SK-N-SH treated with all-trans-retinoic acid at 6 μM for 48 hours (cell line): Measurements from ENCODE around the gene SCCPDH.

Experiments
- ATAC-seq: fragments of 200-7000 bp; cut with Tn5 transposase; 3 replicates; pipeline ENCODE4 v1.9.1; 2020; ENCODE audit warnings: mild to moderate bottlenecking, moderate library complexity
- ARNTL ChIP-seq: fragments of 450-650 bp; formaldehyde crosslinking; IDR thresholded peaks from 2 replicates; pipeline ENCODE4 v1.5.0; 2020; ENCODE audit warnings: low read depth, mild to moderate bottlenecking, moderate library complexity, borderline replicate concordance
- BACH2 ChIP-seq: fragments of 250-450 bp; sonication (Bioruptor Pico); IDR thresholded peaks from 2 replicates; pipeline ENCODE4 v1.9.0; 2021; ENCODE audit warnings: mild to moderate bottlenecking, borderline replicate concordance
- CREB5 ChIP-seq: fragments of 250-450 bp; sonication (Bioruptor Pico); IDR thresholded peaks from 2 replicates; pipeline ENCODE4 v1.5.1; 2020; ENCODE audit warnings: low read depth, mild to moderate bottlenecking, moderate library complexity
- CSRNP3 ChIP-seq: fragments of 250-450 bp; sonication (Bioruptor Pico); IDR thresholded peaks from 2 replicates; pipeline ENCODE4 v1.5.1; 2021; ENCODE audit warnings: mild to moderate bottlenecking, moderate library complexity
- ESRRG ChIP-seq: fragments of 250-450 bp; sonication (Bioruptor Pico); IDR thresholded peaks from 2 replicates; pipeline ENCODE4 v1.6.1; 2021; ENCODE audit warnings: mild to moderate bottlenecking
- GLIS3 ChIP-seq: fragments of 250-450 bp; sonication (Bioruptor Pico); IDR thresholded peaks from 2 replicates; pipeline ENCODE4 v1.5.0; 2020; ENCODE audit warnings: mild to moderate bottlenecking, moderate library complexity
- ISL1 ChIP-seq: fragments of 250-450 bp; sonication (Bioruptor Pico); IDR thresholded peaks from 2 replicates; pipeline ENCODE4 v2.1.2; 2022; ENCODE audit warnings: mild to moderate bottlenecking, moderate library complexity
- OSR1 ChIP-seq: fragments of 250-450 bp; sonication (Bioruptor Pico); IDR thresholded peaks from 2 replicates; pipeline ENCODE4 v1.8.0; 2022; ENCODE audit warnings: moderate library complexity, mild to moderate bottlenecking, inconsistent platforms
- PATZ1 ChIP-seq: fragments of 250-450 bp; sonication (Bioruptor Pico); IDR thresholded peaks from 2 replicates; pipeline ENCODE4 v1.8.0; 2020; ENCODE audit warnings: mild to moderate bottlenecking, moderate library complexity, borderline replicate concordance
- POU6F1 ChIP-seq: fragments of 250-450 bp; sonication (Bioruptor Pico); IDR thresholded peaks from 2 replicates; pipeline ENCODE4 v1.8.0; 2021; ENCODE audit warnings: low read depth, mild to moderate bottlenecking, moderate library complexity, borderline replicate concordance
- TCF4 ChIP-seq: fragments of 250-450 bp; sonication (Bioruptor Pico); IDR thresholded peaks from 2 replicates; pipeline ENCODE4 v1.8.0; 2021; ENCODE audit warnings: mild to moderate bottlenecking, moderate library complexity, borderline replicate concordance
- TOX ChIP-seq: fragments of 250-450 bp; sonication (Bioruptor Pico); IDR thresholded peaks from 2 replicates; pipeline ENCODE4 v1.8.0; 2021; ENCODE audit warnings: mild to moderate bottlenecking, moderate library complexity, borderline replicate concordance
- TSHZ2 ChIP-seq: fragments of 250-450 bp; sonication (Bioruptor Pico); IDR thresholded peaks from 2 replicates; pipeline ENCODE4 v1.5.0; 2020; ENCODE audit warnings: mild to moderate bottlenecking, moderate library complexity
- ZC3H10 ChIP-seq: fragments of 250-450 bp; sonication (Bioruptor Pico); IDR thresholded peaks from 2 replicates; pipeline ENCODE4 v1.5.1; 2021; ENCODE audit warnings: mild to moderate bottlenecking, moderate library complexity
- ZFP30 ChIP-seq: fragments of 450-650 bp; formaldehyde crosslinking; IDR thresholded peaks from 2 replicates; pipeline ENCODE4 v1.5.0; 2022; ENCODE audit warnings: mild to moderate bottlenecking, moderate library complexity
- ZNF565 ChIP-seq: fragments of 450-650 bp; formaldehyde crosslinking; conservative IDR thresholded peaks from 2 replicates; pipeline ENCODE4 v1.5.0; 2020; ENCODE audit warnings: low read depth, mild to moderate bottlenecking, moderate library complexity
- ZNF70 ChIP-seq: fragments of 450-650 bp; formaldehyde crosslinking; IDR thresholded peaks from 2 replicates; pipeline ENCODE4 v1.5.0; 2020; ENCODE audit warnings: mild to moderate bottlenecking, moderate library complexity
- ZNF8 ChIP-seq: fragments of 450-650 bp; formaldehyde crosslinking; IDR thresholded peaks from 2 replicates; pipeline ENCODE4 v1.5.0; 2020; ENCODE audit warnings: mild to moderate bottlenecking, moderate library complexity

SCCPDH gene

GRCh38 chr1:246734866-246735265, 10.7 kb downstream of the SCCPDH start (continued):
- no peak for TF ChIP-seq TSHZ2 (CRISPR knock-in tag)
- no peak for TF ChIP-seq POU6F1 (CRISPR knock-in tag)
- no peak for TF ChIP-seq TOX (CRISPR knock-in tag)
- TF ChIP-seq TCF4 = no peak
- no peak for TF ChIP-seq ZNF565
- TF ChIP-seq ZNF70 (CRISPR knock-in tag) = no peak
- no peak for TF ChIP-seq GLIS3 (CRISPR knock-in tag)
- TF ChIP-seq ZNF8 (CRISPR knock-in tag) = no peak
- no peak for TF ChIP-seq OSR1 (CRISPR knock-in tag)

GRCh38 chr1:246735735-246736134, 11.5 kb downstream of the SCCPDH start:
- TF ChIP-seq ZNF565 = no peak
- TF ChIP-seq ZNF8 (CRISPR knock-in tag) = no peak
- no peak for TF ChIP-seq BACH2 (CRISPR knock-in tag)
- TF ChIP-seq ISL1 (CRISPR knock-in tag) = no peak
- no peak for TF ChIP-seq ZNF70 (CRISPR knock-in tag)
- no peak for TF ChIP-seq ZFP30 (CRISPR knock-in tag)
- no peak for TF ChIP-seq ZC3H10 (CRISPR knock-in tag)
- no peak for TF ChIP-seq TCF4
- TF ChIP-seq TSHZ2 (CRISPR knock-in tag) = no peak
- TF ChIP-seq POU6F1 (CRISPR knock-in tag) = no peak
- TF ChIP-seq TOX (CRISPR knock-in tag) = no peak
- TF ChIP-seq CSRNP3 (CRISPR knock-in tag) = no peak
- no peak for TF ChIP-seq CREB5 (CRISPR knock-in tag)
- TF ChIP-seq OSR1 (CRISPR knock-in tag) = no peak
- TF ChIP-seq PATZ1 (CRISPR knock-in tag) = no peak
- no peak for TF ChIP-seq ESRRG (CRISPR knock-in tag)
- TF ChIP-seq GLIS3 (CRISPR knock-in tag) = no peak
- TF ChIP-seq ARNTL (CRISPR knock-in tag) = no peak
- ATAC-seq = no peak
